Activated CD4-positive, alpha-beta T cell treated with anti-CD3 and anti-CD28 coated beads for 48 hours (primary cell): ENCODE data around the gene TOMM70.
"Not testable (repeated sequence)": the region's sequence is repeated elsewhere in the genome, so short reads cannot be mapped to it uniquely, and the experiment has no call there.

Experiments used
- DNase-seq: peaks from one replicate; pipeline ENCODE4 v3.0.0-alpha.2; 2020

TOMM70 gene

DNA sequence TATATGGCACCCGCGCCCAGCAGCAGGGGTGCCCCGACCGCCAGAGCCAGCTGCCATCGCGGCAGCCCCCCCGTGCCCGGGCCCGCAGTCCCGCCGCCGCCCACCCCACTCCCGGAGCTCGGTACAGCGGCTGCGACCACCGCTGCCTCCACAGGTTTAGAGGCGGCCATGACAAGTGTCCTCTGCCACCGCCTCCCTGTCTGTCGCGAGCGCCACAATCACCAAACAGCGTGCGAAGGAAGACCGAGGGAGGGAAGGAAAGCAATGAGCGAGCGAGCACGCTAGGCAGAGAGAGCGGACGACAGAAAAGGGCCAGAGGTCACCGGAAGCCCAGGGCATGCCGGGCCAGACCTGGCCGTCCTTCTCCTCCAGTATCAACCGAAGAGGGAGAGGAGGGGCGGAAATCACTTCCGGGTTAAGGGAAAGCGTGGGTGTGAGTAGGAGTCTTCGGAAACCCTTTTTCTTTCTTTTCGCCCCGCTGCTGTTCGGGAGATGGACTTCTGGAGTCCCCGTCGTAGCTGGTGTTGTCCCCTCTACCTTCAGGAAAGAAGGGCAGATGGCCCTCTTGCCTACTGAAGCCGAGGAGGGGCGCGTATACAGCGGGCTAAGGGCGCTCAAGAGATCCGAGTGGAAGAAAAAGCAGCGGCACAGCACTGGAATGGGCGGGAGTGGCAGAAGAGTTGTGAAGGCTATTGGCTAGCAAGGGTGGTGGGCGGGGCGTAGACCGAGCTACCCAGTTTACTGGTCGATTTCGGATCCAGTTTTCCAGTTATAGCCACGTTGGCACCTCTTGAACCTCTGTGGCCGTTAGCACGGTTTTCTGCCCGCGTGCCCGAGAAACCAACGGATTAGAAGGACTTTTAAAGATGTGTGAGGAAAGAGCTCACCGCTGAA lies at the start of gene TOMM70, which contains the start of gene LNP1:
TOMM70 (minus strand) TSS at position 310 of the 894 bp plus-strand sequence; CDS start at position 170, 140 bp downstream.
LNP1 (plus strand) TSS at position 760 of the 894 bp plus-strand sequence. CDS start 28,191 bp downstream, outside the sequence.
- peak; percentile 98 for DNase-seq

DNA sequence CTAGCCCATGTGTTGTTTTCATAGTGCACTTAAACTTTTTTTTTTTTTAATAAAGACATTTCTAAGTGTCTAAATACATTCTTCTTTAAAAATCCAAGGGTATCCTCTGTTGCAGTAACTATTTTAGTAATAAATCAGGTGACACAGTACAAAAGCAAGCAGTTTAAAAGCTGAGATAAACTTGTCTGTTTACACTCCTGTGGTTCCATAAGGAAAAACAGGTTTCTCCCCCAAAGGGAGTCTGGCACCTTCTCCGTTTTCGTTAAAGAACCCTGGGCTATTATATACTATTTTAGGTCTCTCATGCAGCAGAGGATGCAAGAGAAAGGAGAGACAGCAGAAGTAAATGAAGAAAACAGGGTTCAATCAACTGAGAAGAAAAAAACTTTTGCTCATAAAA lies 48.3 kb upstream of the TOMM70 start:
- DNase-seq: no peak

DNA sequence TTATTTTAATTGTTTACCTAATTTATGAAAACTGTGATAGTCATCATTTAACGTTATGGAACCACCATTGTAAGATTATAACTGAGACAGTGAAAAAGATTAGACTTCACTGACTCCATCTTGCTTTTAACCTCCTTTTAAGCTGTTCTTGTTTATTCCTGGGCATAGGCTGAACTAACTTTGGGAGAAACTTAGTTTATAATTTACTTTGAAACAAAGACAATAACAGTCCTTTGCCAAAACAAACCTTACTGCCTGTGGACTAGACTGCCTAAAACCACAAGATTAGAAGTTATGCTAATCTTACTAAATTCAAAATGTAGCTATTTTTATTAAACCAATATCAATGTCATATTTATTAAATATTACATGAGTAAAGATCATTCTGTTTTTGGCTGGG lies 47.2 kb upstream of the TOMM70 start:
- no peak for DNase-seq

DNA sequence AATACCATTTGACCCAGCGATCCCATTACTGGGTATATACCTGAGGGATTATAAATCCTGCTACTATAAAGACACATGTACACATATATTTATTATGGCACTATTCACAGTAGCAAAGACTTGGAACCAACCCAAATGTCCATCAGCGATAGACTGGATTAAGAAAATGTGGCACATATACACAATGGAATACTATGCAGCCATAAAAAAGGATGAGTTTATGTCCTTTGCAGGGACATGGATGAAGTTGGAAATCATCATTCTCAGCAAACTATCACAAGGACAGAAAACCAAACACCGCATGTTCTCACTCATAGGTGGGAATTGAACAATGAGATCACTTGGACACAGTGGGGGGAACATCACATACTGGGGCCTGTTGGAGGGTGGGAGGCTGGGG lies 46.2 kb upstream of the TOMM70 start:
- DNase-seq: not testable (repeated sequence)

DNA sequence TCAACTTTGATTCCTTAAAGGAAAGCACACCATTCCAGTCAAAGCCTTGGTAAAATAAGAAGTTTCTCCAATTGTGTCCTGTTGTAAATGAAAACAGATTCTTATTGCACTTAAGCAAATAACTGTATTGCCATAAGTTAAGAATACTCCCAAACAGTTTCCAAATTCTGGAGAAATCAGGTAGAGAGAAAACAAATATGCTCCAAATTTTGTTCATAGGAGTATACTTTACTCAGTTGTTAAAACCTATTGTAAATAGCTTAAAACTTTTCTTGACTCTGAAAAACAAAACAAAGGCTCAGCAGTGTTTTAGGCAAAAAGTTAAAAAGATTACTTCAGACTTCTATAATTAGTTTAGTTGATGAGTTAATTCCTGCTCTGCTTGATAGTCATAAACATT lies 42.8 kb upstream of the TOMM70 start:
- no peak for DNase-seq

DNA sequence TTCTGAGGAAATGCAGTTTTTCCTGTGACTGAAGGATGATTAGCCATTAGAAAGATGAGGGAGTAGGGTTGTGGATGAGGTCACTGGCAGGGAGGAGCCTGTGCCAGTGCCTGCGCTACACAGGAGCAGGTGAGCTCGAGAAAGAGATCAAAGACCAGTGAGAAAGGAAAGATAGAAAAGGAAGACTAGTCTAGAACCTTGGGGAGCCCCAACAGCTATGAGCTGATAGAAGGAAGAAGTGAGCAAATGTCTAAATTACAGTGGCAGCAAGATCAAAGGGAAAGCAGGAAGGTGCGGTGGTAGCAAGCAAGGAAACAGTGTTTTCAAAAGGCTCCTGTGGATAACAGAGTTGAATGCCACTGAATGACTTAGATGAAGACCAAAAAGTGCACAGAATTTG lies 40.0 kb upstream of the TOMM70 start:
- peak; percentile 6 for DNase-seq

DNA sequence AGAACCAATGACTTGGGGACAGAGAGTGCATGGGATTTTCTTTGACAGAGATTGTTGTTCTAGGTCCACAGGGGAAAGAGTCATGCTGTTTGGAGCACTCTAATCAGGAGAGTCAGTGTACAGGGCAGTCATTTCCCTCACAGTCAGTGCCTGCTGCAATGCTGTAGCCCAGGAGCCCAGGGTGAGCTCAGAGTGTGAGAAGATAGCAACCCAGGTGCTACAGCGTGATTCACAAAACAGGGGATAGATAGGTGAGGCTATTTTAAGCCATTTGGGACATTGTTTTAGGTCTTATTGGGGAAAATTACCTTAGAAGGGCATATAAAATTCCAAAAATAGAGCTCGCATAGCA lies 37.7 kb upstream of the TOMM70 start:
- DNase-seq: no peak

DNA sequence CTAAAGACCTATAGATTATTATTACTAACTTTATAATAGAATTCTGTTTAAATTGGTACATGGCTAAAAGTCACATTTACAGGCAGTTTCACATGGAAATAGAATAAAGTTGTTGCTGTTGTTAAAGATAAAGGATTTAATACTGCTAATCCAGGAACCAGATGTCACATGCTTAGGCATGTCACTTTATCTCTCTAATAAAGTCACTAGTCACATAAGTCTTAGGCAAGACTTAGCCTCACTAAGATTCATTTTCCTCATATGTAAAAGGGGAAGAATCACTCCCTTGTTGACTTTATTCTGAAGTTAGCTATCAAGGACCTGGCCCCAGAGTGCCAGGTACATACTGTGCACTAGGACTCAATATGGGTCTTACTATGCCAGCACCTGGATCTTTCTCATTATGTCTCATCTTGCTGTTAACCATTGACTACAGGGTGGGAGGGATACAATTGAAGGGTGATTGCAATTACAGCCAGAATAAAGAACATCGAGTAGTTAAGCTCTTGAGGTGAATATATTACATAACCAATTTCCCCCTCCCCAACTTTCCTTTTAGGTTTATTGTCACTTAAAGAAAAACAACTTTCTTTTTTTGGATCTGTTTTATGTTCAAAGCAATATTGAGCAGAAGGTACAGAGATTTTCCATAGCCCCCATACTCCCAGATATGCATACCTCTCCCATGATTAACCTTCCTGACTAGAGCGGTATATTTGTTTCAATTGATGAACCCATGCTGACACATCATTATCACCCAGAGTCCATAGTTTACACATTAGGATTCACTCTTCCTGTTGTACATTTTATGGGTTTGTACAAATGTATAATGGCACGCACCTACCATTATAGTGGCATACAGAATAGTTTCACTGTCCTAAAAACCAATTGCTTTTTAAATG lies 37.1 kb upstream of the TOMM70 start:
- no peak for DNase-seq

DNA sequence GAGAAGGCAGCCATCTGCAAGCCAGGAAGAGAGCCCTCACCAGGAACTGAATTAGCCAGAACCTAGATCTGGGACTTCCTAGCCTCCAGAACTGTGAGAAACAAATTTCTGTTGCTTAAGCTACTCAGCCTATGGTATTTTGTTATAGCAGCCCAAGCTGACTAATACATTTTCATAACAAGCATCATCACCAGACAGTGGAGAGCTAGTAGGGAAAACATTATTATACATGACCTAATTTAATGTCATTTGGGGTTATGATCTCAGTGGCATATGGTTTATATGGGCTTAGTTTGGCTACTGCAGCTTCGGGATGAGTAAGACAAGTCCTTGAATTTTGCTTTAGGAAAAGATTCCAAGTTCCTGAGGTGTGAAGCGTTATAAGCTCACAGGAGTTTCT lies 36.1 kb upstream of the TOMM70 start:
- DNase-seq: no peak

DNA sequence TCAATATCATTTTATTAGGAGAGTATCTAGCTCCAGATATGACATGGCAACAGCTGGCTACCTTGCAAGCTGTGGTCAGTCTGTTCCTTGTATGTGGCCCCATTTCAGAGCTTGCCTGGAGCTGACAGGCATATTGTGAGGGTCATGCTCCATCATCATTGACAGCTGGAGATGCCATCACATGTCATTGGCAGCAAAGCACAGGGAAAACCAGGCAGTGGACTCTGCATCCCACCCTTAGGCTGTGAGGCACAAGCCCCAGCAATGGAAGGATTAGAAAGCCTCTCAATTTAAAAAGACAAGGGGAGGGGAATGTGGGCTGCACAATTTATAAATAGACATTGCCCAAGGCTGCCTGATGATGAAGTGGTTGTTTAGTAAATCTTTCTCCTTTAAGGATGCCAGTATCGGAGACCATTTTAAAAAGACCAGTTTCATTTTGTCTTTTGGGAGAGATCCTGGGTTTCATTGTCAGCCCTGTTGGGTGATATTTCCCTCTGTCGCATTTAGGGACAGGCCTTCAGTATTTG lies 28.4 kb upstream of the TOMM70 start:
- DNase-seq: no peak

DNA sequence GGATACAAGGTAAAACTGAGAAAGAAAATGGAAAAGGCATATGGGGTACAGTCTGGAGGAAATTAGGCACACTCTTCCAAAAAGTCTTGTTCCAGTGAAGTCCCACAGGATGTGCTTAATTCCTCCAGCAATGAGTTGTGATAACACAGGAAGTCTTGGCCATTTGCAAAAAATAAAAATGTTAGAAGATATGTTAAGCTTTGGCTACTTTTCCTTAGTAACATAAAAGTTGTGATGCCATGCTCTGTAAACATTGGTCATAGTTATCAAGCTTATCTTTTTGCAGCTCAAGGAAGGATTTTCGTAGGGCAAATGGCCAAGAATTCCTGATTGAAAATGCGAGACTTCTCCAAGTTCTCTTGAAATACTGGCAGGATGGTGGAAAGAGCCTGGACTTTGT lies 26.8 kb upstream of the TOMM70 start:
- DNase-seq: no peak

DNA sequence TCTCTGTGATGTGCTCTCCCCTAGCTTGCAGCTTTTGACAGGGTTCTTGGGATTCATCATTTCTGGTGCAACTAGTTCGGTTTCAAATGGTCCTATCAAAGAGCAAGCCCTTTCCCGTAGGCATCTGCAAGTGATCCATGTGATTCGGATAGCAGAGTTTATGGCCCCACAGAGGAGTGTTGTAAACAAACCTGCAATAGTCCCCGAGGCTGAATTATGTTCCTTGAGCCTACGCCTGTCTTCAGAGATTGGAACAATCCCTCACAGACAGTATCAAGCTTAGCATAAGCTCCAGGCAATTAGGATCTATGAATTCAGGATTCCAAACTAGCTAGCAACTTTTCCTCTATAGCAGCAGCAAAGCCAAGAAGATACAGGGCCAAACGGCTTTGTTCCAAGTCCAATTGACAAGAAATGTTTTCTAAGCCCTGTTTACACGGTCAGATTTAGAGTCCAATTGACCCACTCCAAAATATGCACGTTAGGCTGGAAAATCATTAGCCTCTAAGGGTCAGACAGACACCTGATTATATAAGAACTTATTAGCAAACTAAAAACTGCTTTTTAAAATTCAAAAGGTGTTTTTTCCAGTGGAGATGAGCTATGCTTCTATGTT lies 25.3 kb upstream of the TOMM70 start:
- DNase-seq: no peak

DNA sequence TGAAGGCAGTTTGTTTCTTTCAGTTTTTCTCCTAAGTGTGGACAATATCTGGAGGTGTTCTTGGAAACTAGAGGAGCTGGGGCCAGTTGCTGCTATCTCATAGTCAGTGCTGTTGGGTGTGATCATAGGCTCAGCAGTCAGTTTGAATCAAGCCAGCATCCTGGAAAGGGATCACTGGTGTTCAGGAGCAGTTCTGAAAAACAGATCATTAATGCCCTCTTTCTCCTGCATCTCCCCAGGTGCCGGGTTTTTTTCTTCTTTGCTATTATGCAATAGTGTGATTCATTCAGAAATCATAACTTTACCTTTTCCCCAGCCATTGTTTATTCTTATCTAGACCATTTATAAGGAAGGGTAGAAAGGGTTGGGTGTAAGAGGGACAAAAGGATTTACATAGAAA lies 24.4 kb upstream of the TOMM70 start:
- no peak for DNase-seq

DNA sequence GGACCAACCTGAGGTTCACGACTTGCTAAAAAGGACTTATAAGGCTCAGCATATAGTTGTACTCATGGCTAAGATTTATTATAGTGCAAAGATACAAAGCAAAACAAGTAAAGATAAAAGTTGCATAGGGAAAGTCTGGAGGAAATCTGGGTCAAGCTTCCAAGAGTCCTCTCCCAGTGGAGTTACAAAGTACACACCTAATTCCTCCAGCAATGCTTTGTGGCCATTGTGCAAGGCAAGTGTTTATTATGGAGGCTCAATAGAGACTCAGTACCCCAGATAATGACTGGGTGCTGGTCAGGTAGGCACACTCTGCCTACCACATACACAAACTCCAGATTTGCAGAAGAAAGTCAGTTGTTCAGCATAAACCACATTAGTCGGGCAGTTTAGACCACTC lies 23.4 kb upstream of the TOMM70 start:
- no peak for DNase-seq

DNA sequence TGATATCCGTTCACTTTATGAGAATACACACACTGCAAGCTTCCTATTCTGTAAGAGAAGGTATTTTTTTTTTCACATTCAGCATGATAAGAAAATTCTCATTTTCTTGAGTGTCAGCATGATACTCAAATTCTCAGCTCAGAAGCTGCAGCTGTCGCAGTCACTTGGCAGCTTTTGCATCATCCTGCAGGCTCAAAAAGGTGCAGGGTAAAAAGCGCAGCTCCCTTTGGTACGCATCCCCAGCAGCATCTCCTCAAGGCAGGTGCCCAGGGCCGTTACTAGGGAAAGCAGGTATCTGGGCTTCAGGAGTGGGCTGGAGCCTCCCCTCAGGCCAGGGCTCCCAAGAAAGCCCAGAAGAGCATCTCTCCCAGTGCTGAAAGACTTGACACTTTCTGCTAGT lies 22.7 kb upstream of the TOMM70 start:
- DNase-seq: no peak

DNA sequence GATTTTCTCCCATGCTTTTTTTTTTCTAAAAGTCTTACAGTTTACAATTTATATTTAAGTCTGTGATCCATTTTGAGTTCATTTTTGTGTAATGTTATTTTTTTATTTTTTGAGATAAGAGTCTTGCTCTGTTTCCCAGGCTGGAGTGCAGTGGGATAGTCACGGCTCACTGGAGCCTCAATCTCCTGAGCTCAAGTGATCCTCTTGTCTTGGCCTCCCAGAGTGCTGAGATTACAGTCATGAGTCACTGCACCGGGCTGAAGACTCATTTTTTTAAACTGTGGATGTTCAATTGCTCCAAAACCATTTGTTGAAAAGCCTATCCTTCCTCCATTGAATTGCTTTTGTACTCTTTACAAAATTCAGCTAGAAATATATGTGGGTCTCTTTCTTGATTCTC lies 20.0 kb upstream of the TOMM70 start:
- no peak for DNase-seq

DNA sequence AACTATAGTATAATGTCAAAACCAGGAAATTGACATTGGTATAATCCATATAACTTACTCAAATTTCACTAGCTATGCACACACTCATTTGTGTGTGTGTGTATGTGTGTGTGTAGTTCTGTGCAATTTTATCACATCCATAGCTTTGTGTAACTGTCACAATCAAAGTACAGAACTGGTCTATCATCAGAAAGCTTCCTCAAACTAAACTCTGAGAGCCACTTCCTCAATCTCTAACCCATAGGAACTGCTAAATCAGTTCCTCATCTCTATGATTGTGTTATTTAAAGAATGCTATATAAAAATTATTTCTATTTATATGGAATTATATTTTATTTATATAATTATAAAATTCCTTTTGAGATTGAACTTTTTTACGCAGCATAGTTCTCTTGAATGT lies 18.5 kb upstream of the TOMM70 start:
- no peak for DNase-seq

DNA sequence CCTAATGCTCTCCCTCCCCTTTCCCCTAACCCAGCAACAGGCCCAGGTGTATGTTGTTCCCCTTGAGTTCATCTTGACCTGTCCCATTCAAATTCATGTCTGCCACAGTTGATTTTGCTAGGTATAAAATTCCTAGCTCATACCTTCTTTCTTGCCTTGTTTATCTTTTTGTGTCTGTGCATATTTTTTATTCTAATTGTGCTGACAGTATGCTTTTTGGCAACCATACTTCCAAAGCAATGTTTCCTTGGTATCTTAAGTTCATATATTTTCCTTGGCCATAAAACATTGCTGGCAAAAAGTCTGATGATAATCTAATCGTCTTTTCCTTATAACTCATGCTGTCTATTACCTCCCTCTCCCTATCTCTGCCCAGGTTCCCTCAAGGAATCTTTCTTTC lies 16.0 kb upstream of the TOMM70 start:
- DNase-seq: no peak

DNA sequence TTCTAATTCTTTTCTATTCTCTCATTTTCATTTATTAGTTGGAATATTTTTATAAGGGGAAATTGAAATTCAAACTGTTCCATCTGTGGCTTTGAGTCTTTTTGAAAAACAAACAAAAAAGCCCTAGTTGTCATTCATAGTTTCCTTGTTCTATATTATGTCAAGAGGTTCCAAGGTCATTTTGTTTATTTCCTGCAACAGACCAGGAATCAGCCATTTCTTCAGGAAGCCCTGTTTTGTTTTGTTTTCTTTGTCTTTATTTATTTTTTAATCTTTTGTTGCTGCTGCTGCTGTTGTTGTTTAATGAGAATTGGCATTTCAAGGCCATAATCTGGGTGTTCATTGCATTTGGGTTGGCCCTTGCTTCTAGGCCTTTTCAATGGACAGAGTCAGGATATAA lies 15.3 kb upstream of the TOMM70 start:
- DNase-seq: no peak

DNA sequence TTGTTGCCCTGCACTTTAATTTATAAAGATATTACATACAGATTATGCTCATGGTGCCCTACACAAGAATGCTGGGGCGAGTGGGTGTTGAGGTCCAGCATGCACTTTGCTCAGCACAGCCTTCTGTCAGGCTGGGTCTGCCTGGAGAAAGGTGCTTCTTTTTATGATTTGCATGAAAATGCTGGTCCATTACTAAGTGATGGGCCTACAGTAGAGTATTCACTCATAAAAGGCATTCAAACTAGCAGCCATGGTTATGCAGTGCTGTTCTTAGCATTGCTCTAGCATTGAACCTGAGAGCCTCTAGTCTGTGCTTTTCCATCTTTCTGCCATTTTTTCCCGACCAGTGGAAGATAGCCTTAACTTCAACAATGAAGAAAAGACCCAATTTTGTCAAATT lies 12.7 kb upstream of the TOMM70 start:
- no peak for DNase-seq

DNA sequence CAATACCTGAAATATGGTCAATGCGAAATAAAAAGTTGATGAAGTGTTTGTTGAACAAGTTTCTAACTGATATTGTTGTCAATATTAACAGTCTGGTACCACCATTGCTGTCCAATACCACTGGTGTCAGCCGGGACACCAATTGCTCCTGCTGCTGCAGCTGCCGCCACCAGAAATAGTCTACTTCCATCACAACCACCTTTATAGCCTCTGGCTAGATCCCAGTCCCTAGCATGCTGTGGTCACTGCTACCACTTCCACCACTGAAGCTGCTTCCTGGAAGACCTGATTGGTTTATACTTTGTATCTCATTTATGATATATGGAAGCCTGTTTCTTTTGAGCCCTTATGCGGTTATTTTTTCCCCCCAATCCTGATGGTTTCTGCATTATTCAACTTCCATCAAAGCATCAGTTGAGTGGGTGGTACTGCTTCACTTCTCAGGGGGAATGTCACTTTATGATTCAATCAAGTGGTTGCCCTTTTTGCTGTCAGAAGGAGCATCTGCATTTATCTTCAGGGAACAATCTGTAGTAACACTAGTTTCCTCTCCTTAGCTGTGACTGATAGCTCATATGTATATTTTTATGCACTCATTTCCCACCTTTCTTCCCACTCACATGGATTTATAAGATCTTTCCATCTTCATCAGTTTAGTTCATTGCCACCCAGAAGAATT lies 12.2 kb upstream of the TOMM70 start:
- DNase-seq: no peak
